HG02588 (cell line): ENCODE results near the gene DENND1A.
"Not testable (repeated sequence)": the region's sequence is repeated elsewhere in the genome, so short reads cannot be mapped to it uniquely, and the experiment has no call there.

ENCODE experiments used
- ATAC-seq: cut with Tn5 transposase; IDR thresholded peaks from one replicate; pipeline ENCODE4 v1.9.1; 2021; ENCODE audit warnings: mild to moderate bottlenecking, moderate library complexity; ENCODE audit not compliant: unreplicated experiment

Gene DENND1A

DNA sequence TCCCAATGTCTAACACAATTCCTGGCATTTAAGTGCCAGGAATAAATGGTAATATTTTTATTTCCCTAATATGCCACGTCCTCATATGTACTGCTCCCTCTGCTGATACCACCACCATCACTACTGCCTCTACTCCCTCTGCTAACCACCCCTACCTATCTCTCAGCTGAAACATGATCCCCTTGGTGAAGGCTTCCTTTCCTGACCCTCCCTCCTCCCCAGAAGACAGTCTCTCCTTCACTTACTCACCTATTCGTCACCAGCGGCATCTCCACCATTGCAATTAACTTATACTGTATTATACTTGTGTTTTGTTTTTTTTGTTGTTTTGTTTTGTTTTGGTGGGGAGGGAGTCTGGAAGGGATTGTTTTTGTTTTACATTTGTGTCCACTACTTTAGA, 4.8 kb downstream of the DENND1A start:
- ATAC-seq, result no peak

DNA sequence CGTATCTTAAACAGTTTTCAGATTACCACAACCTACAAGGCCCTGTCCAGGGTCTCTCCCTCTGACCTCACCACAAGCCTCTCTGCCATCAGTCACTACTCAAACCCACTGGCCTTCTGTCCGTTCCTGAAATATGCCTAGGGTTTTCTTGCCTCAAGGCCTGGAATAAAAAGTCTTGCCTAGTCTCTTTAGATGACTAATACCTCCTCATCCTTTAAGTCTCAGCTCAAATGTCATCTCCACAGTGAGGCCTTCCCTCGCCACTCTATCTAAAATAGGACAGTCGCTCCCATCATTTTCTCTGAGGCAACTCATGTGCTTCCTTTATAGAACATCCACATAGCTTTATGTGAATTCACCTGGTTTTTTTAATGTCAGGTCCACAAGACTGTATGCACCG, 5.2 kb downstream of the DENND1A start:
- no peak for ATAC-seq

GRCh38 chr9:123923884-123924283, 6.0 kb downstream of the DENND1A start:
- ATAC-seq, result no peak

DNA sequence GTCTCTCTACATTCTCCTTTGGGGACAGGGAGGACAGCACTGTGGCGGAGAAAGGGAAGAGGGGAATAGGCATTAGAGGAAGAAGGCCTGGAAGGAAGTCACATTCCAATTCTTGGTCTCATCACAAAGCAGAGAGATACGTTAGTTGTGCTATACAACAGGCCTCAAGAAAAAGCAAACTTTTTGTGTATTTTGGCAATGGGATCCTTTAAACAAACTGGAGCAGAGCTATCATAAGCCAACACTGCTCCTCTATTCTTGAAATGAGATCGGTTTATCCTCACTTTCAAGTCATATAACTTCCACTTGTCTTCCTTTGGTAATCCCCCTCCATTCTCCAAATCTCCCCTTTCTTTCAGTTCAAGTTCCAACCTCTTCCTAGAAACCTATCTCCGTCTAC, 6.5 kb downstream of the DENND1A start:
- ATAC-seq, result no peak

GRCh38 chr9:123922911-123923310, 7.0 kb downstream of the DENND1A start:
- no peak for ATAC-seq

DNA sequence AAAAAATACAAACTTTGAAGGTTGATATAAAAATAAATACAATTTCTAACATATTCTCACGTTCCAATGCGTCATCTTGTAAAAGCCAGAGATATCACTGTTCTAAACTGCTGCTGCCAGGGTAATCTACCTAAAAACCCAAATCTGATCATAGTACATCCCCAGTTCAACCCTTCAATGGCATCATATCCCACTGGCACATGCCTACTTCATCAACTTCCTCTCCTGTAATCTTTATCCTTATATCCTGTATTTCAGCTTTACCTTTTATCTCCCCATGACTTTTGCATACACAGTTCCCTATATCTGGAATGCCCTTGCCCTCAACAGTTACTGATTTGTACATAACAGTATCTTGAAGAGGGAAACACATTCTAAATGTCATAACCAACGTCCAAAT, 7.5 kb downstream of the DENND1A start:
- no peak for ATAC-seq

GRCh38 chr9:123914517-123915196, 15.3 kb downstream of the DENND1A start:
- no peak for ATAC-seq

- ATAC-seq, result no peak
These were observed 17.6 kb downstream of the DENND1A start for GRCh38 chr9:123912167-123912897.

DNA sequence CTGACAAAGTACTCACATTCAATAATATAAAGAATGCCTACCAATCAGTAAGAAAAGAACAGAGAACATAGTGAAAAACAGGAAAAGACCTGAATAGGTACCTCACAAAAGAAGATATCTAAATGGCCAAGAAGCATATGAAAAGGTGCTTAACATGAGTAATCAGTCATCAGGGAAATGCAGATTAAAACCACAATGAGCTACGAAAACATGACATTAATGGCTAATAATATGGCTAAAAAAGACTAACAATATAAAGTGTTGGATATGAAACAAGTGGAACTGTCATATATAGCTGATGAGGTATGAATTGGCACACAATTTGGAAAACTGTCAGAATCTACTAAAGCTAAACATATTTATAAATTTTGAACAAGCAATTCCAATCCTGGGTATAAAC, 18.9 kb downstream of the DENND1A start:
- no peak for ATAC-seq

DNA sequence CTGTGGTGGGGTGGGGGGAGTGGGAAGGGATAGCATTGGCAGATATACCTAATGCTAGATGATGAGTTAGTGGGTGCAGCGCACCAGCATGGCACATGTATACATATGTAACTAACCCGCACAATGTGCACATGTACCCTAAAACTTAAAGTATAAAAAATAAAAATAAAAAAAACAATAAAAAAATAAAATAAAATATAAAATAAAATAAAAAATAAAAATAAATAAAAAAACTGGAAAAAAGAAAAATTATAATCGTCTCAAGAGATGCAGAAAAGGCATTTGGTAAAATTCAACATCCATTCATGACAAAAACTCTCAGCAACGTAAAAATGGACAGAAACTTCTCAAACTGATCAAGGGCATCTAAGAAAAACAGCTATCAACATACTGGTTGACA, 20.7 kb downstream of the DENND1A start:
- not testable (repeated sequence) for ATAC-seq

DNA sequence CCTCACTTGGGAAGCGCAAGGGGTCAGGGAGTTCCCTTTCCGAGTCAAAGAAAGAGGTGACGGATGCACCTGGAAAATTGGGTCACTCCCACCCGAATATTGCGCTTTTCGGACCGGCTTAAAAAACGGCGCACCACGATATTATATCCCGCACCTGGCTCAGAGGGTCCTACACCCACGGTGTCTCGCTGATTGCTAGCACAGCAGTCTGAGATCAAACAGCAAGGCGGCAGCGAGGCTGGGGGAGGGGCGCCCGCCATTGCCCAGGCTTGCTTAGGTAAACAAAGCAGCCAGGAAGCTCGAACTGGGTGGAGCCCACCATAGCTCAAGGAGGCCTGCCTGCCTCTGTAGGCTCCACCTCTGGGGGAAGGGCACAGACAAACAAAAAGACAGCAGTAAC, 26.4 kb downstream of the DENND1A start:
- ATAC-seq, result not testable (repeated sequence)

DNA sequence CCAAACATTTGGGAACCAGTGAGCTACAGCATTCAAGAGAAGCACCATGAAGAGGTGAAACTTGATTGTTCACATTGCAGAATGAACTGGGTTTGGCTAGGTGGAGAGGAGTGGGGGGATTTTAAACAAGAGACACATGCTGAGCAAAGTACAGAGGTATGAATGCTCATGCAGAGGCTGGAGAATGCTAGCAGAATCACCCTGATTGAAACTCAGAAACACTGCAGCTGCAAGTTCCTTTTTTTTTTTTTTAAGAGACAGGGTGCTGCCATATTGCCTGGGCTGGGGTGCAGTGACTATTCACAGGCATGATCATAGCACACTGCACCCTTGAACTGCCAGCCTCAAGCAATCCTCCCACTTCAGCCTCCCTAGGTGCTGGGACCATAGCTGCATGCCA, 35.1 kb downstream of the DENND1A start:
- ATAC-seq, result no peak

DNA sequence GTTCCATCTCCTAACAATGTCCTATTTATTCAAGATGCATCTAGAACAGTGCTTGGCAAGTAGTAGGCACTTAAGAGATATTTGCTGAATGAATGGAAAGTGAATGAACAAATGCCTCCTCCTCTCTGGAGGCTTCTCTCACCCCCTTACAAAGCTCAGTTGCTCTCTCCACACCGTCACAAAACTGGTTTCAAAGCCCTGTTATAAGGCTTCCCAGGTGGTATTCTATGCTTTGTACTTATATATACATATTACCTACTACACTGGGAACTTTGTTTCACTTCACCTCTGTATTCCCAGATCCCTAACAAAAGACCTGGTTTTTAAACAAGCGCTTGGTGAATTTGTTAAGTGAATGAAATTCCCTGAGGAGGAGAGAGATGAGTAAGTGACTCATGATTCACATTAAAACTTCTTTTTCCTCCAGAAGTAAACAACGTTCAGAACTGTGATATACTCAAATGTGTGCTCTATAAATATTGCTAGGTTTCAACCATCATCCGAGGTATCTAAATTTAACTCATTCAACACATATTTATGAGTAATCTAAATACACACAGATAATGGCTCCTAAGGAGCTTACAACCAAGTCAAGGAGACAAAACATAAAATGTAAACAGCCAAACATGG, 36.0 kb downstream of the DENND1A start:
- no peak for ATAC-seq

DNA sequence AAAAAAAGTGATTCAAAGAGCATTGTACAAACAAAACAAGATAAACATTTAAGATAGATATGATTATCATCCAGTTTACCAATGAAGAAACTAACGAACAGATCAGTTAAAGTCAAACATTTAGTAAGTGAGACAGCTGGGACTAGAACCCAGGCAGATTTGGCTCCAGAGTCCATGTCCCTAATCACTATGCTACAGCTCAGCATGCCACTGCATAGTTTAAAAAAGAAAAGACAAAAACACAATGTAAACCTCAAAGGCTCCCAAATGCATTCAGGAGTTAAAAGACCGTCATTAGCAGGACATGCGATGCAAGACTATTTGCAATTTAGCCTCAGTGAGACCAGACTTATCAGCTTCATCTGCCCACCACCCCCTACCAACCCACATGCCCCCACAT, 36.8 kb downstream of the DENND1A start:
- no peak for ATAC-seq

DNA sequence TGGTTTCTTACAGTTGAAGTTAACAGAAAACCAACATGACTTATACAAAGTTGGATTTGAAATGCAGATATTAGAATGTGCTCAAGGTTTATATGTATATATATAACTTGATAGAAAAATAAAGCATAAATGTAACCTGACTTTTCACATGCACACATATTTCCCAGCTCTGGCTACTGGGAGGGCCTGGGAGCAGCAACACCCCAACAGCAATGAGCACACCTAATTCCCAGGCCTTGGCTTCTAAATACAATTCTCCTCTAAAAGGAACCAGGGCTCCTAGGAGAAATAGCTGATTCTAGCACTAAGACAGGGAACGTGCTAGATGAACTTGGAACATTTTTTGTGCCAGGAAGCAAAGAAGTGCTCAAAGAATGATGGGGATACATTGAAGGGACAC, 42.1 kb downstream of the DENND1A start:
- no peak for ATAC-seq

GRCh38 chr9:123885834-123886233, 44.1 kb downstream of the DENND1A start:
- ATAC-seq, result not testable (repeated sequence)

GRCh38 chr9:123883634-123884033, 46.3 kb downstream of the DENND1A start:
- ATAC-seq, result no peak

DNA sequence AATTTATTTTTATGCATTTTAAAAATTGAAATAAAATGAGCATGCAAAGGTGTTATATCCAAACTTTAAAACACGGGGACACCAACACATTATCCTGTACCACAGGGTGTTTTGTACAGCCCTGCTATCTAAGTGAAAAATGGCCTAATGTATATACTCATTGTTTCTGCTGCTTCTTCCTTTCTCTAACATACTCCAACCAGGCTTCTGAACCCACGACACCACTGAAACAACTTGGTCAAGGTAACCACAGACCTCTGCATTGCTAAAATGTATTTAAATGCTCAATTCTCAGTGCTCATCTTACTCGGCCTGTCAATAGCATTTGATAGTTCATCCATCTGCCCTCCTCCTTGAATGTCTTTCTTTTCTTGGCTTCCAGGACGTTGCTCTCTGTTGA, 48.3 kb downstream of the DENND1A start:
- no peak for ATAC-seq

GRCh38 chr9:123880420-123880819, 49.5 kb downstream of the DENND1A start:
- no peak for ATAC-seq

GRCh38 chr9:123876750-123877149, 53.2 kb downstream of the DENND1A start:
- ATAC-seq, result no peak

DNA sequence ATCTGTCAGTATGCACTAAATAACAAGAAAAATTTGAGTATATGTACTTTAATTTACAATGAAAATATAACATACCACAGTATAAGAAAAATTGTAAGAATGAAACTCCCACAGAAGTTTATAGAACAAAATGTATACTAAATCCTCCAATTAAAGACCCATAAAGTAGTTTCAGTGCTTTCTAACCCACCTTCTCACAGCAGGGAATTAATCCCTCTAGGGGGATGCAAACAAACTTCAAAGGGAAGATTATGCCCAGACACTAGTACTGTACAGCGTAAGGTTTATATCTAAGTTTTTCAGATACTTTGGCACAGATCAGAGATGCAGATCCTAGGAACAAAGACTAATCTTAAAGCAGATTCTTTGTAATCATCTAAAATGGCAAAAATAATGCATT, 57.2 kb downstream of the DENND1A start:
- ATAC-seq, result no peak

DNA sequence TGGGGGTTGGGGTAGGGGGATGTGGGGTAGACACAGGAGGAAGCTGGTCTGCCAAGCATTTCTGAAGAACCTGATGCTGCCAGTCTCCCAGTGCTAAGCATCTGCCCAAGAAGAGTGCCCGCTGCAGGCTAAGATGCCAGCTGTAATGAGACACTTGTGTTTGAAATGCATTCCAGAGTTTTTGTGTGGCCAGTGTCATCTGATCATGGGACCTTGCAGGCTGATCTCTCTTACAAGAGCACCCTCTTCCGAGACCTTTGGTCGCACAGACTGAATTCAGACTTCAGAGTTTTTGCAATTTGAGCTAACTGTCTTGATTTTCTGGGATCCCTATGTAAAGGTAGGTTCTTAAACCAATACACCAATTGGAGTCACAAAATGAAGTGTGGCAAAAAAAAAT, 58.1 kb downstream of the DENND1A start:
- no peak for ATAC-seq
